ENCODE measurements around the gene TMPRSS7.

Gene TMPRSS7

DNA sequence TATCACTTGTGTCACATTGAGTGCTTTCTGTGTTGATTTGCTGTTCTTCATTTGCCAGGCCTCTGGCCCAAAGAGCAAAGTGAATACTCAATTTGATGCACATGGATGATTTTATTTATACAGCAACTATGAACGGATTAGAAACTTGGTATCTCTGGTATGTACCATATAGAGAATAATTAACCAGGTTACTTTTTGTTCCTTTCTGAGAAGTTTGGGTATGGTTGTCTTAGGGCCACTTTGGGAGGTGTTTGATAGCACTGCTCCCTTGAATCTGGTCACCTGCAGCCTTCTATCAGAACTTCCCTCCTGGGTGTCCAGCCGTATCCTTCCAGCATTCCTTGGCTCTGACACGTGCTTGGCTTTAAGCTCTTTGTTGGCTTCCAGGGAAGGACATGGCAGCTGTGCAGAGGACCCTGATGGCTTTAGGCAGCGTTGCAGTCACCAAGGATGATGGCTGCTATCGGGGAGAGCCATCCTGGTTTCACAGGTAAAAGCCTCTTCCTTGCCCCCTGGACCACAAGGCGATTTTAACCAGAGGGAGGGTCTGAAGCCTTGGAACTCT is 23.1 kb upstream of the TMPRSS7 start:
- no peak for DNase-seq (ENCODE audit: low read depth)
- no peak overlapping the region for H3K4me3 ChIP-seq (ENCODE audit: control insufficient read depth, low read depth, low read length)
- TF ChIP-seq, protein P1, sequence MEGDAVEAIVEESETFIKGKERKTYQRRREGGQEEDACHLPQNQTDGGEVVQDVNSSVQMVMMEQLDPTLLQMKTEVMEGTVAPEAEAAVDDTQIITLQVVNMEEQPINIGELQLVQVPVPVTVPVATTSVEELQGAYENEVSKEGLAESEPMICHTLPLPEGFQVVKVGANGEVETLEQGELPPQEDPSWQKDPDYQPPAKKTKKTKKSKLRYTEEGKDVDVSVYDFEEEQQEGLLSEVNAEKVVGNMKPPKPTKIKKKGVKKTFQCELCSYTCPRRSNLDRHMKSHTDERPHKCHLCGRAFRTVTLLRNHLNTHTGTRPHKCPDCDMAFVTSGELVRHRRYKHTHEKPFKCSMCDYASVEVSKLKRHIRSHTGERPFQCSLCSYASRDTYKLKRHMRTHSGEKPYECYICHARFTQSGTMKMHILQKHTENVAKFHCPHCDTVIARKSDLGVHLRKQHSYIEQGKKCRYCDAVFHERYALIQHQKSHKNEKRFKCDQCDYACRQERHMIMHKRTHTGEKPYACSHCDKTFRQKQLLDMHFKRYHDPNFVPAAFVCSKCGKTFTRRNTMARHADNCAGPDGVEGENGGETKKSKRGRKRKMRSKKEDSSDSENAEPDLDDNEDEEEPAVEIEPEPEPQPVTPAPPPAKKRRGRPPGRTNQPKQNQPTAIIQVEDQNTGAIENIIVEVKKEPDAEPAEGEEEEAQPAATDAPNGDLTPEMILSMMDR (conservative IDR thresholded peaks at IDR 0.05; ENCODE audit: control insufficient read depth, insufficient read depth, low read depth, low read length): no peak

GRCh38 chr3:112012205-112012992 is 22.1 kb upstream of the TMPRSS7 start:
- H3K4me3 ChIP-seq (ENCODE audit: control insufficient read depth, low read depth, low read length): no peak overlapping the region
- DNase-seq (ENCODE audit: low read depth): no peak
- TF ChIP-seq, protein P1 (conservative IDR thresholded peaks at IDR 0.05; ENCODE audit: control insufficient read depth, insufficient read depth, low read depth, low read length): no peak

DNA sequence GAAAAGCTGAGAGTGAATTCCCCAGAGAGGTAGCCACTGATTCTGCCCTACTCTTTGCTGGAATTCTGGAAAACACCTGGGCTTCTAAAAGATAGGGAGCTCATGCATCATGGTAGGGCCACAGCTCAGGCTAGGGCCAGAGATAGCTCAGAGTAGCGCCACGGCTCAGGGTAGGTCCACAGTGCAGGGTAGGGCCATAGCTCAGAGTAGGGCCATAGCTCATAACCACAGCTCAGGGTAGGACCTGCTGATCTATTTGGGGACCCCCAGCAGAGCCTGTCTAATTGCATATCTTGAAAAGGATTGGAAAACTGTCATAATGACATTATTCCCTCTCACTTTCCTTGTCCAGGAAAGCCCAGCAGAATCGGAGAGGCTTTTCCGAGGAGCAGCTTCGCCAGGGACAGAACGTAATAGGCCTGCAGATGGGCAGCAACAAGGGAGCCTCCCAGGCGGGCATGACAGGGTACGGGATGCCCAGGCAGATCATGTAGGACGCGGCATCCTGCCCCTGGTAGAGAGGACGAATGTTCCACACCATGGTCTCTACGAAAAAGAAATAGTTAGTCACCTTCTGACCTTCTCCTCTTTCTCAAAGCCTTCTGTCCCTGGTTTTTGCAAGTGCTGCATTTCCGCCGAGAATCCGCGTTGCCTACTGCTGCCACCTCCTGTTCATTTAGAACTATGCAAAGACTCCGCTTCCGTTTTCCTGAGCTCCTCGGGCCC is 21.3 kb upstream of the TMPRSS7 start:
- TF ChIP-seq, protein P1 (conservative IDR thresholded peaks at IDR 0.05; ENCODE audit: control insufficient read depth, insufficient read depth, low read depth, low read length): peak; percentile 78
- no peak overlapping the region for H3K4me3 ChIP-seq (ENCODE audit: control insufficient read depth, low read depth, low read length)
- peak; percentile 84 for DNase-seq (ENCODE audit: low read depth)

- TF ChIP-seq, protein P1 (conservative IDR thresholded peaks at IDR 0.05; ENCODE audit: control insufficient read depth, insufficient read depth, low read depth, low read length): no peak
- no peak for DNase-seq (ENCODE audit: low read depth)
- H3K4me3 ChIP-seq (ENCODE audit: control insufficient read depth, low read depth, low read length): no peak overlapping the region
Measured at GRCh38 chr3:112013784-112014143, 20.8 kb upstream of the TMPRSS7 start.

GRCh38 chr3:112017091-112017490 is 17.4 kb upstream of the TMPRSS7 start:
- DNase-seq (ENCODE audit: low read depth): peak; percentile 23
- H3K4me3 ChIP-seq (ENCODE audit: control insufficient read depth, low read depth, low read length): no peak overlapping the region
- TF ChIP-seq, protein P1 (conservative IDR thresholded peaks at IDR 0.05; ENCODE audit: control insufficient read depth, insufficient read depth, low read depth, low read length): no peak

DNA sequence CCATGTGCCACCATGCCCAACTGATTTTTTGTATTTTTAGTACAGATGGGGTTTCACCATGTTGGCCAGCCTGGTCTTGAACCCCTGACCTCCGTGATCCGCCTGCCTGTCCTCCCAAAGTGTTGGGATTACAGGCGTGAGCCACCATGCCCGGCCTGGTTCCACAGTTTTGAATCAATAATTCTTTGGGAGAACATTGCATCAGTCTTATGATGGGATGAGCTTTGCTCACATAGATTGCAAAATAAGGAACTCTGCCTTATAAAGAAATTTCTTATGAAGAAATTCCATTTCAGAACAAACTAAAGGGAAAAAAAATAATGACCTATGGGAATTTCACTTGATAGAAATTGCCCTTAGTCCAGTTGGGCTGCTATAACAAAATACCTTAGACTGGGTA is 15.8 kb upstream of the TMPRSS7 start:
- TF ChIP-seq, protein P1 (conservative IDR thresholded peaks at IDR 0.05; ENCODE audit: control insufficient read depth, insufficient read depth, low read depth, low read length): no peak
- no peak for DNase-seq (ENCODE audit: low read depth)
- no peak overlapping the region for H3K4me3 ChIP-seq (ENCODE audit: control insufficient read depth, low read depth, low read length)
